PC-3 (cell line): ENCODE measurements around the gene ARL6IP4.

Experiments
- CTCF ChIP-seq: fragments of 300-600 bp; sonication (generic); conservative IDR thresholded peaks from 2 replicates; pipeline ENCODE4 v1.5.1; 2017; ENCODE audit warnings: antibody characterized with exemption, low read depth, mild to moderate bottlenecking, low read length
- EZH2phosphoT487 ChIP-seq: fragments of 300-600 bp; sonication (generic); IDR thresholded peaks from 2 replicates; pipeline ENCODE4 v1.6.1; 2018; ENCODE audit warnings: mild to moderate bottlenecking, antibody characterized with exemption, low read length, borderline replicate concordance

- no peak for TF ChIP-seq CTCF
- TF ChIP-seq EZH2phosphoT487, result no peak
Observed at GRCh38 chr12:123019841-123020138, 39.3 kb downstream of the ARL6IP4 start.
